GM19025 (cell line): ENCODE data around the gene PES1.
"Not testable (repeated sequence)": the region's sequence is repeated elsewhere in the genome, so short reads cannot be mapped to it uniquely, and the experiment has no call there.

Experiments
- ATAC-seq: cut with Tn5 transposase; IDR thresholded peaks from one replicate; pipeline ENCODE4 v1.9.1; 2021; ENCODE audit warnings: mild to moderate bottlenecking, low read depth, moderate library complexity; ENCODE audit not compliant: unreplicated experiment

Gene PES1

DNA sequence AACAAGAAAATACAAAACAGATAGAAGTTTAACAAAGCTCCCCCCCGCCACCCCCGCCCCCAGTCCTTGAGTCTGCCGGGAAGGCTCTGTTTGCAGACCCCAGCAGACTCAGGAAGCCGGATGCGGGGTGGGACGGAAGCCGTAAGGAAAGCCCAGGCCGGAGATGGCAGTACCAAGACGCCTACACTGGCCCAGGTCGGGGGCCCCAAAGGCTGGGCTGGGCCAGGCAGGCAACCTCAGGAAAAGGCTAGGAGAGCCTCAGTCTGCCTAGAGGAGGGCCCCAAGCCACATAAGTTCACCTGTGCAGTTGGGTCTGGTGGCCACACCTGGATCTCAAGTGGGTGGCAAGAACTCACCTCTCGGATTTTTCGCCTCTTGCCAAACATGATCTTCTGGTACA, 13.2 kb downstream of the PES1 start:
- no peak for ATAC-seq

DNA sequence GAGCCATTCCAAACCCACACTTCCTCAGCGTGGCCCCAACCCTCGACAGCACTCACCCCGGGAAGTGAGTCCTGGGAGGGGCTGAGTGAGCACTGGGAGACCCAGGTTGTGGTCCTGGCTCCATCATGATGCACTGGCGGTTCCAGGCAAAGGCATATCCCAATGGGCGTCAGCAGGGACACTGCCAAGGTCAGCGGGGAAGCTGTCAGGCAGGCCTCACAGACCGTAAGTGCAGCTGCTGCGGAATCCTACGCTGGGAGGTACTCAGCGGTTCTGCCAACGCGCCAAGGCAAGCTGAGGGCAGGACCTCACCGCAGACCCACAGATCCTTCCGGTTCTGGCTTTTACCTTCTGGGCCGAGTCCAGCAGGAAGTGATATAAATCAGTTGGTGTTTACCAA, 15.9 kb downstream of the PES1 start:
- ATAC-seq = no peak

DNA sequence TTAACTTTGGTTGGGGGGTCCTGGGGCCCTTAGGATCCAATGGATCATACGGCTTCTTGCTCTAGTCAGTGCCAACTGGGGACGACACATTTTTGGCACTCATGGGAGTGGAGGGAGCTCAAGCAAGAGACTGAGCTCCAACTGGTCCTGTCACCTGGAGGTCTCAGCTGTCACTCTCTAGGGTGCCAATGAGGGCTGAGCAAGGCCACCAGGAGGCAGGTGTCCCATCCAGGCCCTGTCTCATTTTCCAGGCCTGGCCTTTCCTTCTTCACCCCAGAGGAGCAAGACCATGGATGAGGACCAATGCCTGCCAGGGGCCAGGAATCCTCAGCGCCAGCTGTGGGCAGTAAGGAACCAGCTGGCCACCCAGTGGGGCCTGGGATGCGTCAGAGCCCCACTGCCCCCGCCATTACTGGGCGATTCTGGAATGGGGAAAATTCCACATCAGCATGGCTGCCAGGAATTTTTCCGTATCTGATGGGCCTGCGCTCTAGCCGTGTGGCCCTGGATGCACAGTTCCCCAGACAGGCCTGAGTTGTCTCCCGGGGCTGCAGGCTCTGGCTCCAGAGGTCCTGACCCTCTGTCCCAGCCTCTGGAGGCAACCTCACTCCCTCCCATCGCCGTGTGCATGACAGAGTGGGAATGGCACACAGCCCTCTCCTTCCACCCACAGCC, 16.6 kb downstream of the PES1 start:
- no peak for ATAC-seq

DNA sequence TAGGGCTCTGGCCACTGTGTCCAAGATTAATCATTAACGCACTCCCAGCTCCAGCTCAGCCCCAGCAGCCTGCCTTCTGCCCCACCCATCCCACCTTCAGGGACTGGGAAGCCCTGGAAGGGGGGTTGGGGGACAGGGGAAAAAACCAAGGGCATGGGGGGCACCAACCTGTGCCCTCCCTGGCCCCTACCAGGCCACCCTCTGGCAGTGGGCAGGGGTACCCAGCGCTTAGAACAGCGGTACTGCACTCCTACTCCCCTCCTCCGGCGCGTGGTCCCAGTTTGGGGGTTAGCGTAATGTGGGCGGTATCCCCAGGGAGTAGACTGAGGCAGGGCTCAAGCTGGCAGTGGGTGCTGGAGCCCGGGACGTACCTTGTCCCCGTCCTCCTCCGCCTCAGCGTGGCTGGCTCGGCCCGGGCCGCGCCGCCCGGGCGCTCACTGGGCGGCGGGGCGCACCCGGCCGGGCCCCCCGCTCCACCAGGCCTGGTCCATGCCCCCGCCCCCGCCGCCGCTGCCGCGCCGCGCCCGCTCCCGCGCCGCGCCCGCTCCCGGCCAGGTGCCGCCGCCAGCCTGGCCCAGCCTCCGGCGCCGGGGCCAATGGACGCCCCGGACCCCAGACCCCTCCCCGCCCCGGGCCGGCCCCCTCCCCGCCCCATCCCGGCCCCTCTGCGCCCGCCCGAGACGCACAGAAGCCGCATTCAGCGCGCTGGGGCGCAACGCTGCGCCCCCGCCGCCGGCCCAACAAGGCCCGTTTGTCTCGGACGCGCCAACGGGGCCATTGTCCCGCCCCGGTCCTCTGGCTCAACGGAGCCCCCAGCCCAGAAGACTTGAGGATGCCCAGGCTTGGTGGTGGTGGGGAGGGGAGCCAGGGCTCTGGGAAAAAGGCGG, 17.4 kb downstream of the PES1 start, which contains the start of gene GAL3ST1:
TSS of gene GAL3ST1 (minus strand) at position 571 of the 887 bp plus-strand sequence. CDS start 17,273 bp downstream, outside the sequence.
- no peak for ATAC-seq

DNA sequence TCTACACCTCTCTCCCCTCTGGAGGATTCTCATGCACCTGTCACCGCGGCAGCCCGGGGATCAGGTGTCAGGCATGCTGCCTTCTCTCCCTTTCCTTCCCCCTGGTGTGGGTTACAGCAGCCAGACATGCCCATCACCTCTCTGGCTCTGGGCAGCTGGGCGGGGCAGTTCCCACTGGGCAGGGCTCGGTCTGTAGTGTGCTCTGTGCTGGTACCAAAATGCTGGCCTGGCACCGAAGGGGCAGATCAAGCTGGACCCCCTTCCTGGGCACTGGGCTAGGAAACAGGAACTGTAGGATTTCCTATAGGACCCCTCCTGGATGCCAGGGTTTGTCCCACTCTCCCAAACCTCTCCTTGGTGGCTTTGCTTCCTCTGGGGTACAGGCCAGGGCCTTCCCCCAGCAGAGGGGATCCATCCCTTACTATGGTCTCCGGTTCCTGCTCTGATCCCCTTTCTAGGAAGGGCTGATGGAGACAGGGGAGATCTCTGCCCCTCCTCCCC, 18.1 kb downstream of the PES1 start:
- no peak for ATAC-seq

DNA sequence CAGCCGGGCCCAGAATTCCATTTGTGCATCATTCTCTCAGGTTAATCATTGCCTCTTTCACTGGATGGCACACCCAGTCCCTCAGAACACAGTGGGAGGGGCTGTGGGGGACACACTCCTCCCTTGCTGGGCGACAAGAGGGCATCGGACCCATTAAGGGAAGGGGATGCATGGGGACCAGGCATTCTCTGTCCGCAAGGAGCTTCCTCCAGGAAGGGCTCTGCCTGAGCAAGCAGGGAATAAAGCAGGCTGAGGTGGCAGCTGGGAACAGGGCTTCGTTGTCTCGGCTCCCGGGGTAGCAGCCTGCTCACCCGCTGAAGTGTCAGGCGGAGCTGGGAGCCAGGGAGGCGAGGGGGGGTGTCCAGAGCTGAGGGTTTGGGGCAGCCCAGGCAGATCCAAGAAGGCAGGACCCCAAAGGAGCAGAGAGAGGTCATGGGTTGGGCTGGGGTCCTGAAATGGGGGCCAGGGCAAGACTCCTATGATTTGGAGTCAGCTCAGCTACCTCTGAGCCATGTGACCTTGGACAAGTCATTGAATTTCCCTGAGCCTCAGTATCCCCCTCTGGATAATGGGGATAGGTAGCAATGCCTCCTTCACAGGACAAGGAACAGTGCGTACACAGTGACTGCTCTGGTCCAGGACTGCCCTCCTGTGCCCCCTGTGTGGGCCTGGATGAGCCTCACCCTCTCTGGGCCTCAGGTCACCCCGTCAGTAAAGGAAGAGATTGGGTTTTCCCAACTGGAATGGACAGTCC, 18.7 kb downstream of the PES1 start:
- no peak for ATAC-seq

DNA sequence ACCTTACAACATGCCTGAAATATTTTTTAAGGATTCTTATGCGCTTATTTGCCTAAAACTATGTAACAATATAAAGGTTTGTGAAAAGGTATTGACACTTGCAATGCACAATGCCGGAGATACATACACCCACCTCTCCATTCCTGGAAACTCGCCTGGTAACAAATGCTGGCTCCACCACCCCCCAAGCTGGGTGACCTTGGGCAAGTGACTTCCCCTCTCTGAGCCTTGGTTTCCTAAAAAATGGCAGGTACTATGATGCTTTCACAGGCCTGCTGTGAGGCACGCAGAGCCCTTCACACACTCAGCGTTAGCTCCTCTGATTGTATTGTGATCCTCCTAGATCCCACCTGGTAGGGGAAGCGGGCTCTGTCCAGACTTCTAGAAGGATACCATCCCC, 19.5 kb downstream of the PES1 start:
- ATAC-seq = no peak

DNA sequence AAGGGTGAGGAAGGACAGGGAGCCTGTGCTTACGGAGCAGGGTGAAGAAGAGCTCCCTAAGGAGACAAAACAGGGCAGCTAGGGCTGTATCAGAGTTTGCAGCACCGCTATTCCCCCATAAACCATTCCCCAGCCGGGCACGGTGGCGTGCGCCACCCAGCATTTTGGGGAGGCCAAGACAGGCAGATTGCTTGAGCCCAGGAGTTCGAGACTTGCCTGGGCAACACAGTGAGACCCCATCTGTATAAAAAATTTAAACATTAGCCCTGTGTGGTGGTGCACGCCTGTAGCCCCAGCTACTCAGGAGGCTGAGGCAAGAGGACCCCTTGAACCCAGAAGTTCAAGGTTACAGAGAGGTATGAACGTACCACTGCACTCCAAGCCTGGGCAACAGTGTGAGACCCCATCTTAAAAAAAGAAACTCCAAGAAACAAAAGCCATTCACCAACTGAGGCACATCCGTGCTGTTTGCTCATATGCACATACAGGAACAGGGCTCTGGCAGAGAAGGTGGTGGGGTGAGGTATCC, 22.0 kb downstream of the PES1 start:
- no peak for ATAC-seq

DNA sequence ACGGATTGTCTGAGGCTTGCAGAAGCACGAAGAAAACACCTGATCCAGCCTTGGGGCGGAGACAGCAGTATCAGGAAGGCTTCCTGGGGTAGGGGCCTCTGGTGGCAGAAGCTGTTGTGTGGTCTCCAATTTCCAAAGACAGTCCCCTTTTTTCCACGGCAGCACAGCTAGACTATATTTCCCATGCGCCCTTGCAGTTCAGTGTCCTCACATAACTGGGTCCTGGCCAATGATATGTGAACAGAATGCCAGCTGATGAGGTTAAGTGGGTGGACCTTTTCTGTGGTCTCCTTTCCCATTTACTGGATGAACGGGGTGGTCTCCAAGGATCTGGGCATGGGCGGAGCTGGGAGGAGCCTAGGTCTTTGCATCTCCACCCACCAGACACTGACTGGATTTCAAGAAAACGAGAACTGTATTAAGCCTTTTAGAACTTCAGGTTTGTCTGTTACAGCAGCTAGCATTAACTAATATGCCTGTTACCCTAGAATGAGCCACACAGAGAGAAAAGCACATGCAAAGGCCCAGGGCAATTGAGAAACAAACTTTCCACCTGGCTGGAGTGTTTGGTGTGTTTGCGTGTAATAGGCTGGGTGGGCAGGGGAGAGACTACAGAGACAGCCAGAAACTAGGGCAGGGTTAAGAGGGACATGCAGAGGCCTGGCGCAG, 23.4 kb downstream of the PES1 start:
- no peak for ATAC-seq

DNA sequence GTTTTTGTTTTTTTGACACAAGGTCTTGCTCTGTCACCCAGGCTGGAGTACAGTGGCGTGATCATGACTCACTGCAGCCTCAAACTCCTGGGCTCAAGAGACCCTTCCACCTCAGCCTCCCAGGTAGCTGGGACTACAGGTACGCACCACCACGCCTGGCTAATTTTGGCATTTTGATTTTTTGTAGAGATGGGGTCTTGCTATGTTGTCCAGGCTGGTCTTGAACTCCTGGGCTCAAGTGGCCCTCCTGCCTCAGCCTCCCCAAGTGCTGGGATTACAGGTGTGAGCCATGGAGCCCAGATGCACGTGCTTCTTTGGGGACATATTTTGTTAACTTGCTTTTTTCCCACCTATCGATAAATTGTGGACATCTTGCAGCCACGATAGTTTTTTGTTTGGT, 24.4 kb downstream of the PES1 start:
- ATAC-seq = not testable (repeated sequence)

DNA sequence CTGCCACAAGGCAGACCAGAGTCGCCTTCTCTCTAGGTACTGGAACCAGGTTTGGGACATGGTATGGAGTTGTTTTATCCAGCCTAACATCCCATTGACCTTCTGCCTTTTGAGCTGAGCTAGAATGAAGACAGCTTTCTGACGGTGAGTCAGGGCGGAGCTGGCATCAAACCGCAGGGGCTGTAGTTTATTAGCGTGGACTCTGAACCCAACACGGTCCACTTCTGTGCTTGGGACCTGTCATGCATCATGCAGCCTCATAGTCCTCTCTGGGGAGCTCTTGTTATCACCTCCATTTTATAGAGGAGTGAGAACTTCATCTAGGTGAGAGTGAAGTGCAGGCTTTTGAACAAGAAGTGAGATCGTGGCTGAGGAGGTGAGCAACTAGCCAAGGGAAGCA, 25.6 kb downstream of the PES1 start:
- no peak for ATAC-seq

DNA sequence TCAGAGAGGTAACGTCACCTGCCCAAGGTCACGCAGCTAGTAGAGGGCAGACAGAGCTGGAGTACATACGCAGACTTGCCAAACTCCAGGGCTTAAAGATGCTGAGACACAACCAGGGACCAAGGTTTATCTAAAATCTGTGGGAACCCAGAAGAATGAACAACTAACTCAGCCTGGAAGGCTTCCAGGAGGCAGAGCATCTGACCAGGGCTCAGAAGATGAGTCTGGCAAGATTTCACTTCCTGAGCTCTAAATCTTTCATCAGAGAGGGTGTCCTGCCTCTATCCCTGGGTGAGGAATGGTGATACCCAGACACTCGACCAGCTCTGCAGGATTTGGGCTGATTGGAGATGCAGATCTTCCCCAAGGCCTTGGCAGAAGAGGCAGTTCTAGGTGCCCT, 26.4 kb downstream of the PES1 start:
- ATAC-seq = no peak

DNA sequence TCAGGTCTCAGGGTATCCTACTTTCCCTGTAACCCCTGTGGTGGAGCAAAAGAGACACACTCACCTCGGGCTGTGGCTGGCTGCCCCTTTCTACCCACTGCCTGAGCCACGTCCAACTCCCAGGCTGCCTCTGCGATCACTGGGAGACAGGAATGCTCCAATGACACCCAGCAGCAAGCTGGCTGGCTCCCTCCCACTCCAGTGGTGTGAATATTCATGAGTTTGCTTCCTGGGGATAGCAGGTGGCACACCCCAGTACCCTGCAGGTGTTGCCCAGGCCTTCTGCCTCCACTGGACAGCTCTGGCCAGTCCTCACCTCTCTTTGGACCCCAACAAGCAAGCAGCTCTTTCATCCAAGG, 27.0 kb downstream of the PES1 start:
- ATAC-seq = no peak

DNA sequence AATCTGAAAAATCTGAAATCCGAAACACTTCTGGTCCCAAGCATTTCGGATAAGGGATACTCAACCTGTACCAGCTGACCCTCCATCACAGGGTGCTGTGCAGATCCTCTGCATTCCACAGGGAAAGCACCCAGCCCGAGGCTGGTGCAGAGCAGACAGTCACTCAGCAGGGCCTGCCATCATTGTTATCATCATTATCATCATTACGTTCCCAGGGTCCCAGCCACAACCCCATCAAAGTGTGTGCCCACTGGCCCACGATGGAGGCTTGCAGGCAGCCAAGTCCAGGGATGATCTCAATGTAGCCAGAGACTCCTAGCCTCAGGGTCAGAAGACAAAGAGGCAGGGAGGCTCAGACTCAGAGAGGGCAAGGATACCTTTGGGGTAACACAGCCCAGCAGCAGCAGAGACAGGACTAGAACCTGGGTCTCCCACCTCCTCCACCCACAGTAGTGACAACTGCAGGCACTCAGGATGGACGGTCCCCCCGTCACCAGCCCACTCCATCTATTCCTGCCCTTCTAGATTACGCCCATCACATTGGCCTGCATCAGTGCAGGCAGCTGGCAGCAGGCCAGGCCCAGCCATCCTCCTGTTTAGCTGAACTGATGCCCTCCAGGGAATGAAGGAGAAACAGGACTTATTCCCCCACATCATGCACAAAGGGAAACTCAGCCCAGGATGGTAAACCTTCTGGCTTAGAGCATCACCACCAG, 27.5 kb downstream of the PES1 start:
- ATAC-seq = no peak

DNA sequence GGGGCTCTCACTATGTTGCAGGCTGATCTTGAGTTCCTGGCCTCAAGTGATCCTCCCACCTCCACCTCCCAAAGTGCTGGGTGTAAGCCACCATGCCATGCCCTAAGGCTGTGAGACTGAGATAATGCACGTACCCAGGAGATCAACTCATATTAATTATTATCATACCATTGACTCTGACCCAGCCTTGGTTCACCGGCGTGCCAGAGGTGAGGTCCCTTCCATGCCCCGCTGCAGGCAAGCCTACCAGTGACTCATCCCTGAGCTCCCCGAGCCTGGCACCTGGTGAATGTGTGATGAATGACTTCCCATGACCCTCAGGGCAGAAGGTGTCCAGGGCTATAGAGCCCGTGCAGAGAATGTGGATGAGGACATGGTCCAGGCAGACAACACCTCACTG, 29.3 kb downstream of the PES1 start:
- no peak for ATAC-seq

DNA sequence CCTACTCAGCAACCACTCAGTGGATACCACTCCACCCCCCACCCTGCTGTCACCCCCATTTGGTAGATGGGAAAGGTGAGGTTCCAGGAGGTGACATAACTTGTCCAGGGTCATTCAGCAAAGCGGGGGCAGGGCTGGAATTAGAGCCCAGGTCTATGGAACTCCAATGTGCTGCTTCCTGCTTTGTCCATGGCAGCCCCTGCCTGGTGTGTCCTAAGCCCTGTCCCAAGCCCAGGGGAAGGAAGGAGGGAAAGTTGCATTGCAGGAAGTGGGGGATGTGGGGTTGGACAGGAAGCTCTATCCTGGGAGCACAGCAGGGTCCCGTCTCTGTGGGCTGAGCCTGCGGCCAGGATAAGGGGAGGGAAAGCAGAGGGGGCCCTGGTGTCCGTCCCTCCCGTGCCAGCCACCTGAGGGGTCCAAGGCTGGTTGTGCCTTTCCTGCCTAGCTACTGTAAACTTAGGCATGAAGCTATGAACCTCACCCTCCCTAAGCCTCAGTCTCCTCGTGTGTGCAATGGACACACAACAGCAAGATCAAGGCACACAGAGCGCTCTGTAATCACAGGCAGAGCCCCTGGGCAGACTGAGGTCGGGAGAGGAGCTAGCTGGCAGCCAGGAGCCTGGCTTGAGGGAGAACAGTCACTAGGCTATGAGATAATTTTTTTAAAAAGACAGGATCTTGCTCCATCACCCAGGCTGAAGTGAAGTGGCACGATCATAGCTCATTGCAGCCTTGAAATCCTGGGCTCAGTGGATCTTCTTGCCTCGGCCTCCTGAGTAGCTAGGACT, 30.1 kb downstream of the PES1 start:
- no peak for ATAC-seq

DNA sequence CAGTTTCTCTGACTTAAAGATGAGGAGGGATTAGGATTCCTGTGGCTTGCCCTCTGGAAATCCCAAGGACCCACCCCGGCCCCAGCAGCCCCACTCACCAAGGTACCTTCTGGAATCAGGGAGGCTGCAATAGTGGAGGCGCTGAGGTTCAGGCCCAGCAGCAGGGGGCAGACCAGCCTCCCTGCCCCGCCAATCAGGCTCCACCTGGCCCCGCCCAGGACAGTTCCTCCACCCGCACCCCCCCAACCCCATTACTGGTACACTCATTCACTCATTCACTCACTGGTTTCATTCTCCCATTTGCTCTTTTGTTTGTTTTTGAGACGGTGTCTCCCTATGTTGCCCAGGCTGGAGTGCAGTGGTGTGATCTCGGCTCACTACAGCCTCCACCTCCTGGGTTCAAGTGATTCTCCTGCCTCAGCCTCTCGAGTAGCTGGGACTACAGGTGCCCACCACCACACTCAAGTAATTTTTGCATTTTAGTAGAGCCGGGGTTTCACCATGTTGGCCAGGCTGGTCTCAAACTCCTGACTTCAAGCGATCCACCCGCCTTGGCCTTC, 31.0 kb downstream of the PES1 start:
- ATAC-seq = not testable (repeated sequence)

DNA sequence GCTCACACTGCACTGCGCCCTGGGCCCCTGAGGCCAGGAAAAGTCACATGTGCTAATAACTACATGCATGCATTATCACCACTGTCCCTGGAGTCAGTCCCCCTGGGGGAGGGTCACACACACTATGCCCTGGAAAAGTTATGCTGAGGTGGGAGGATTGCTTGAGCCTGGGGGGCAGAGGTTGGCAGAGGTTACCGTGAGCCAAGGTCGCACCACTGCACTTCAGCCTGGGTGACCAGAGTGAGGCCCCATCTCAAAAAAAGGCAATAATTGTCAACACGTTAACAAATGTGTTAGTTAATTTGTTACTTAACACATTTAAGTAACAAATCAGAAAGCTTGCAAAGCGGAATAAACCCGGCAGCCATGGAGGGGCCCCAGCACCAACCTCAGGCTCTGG, 31.8 kb downstream of the PES1 start:
- ATAC-seq = no peak

DNA sequence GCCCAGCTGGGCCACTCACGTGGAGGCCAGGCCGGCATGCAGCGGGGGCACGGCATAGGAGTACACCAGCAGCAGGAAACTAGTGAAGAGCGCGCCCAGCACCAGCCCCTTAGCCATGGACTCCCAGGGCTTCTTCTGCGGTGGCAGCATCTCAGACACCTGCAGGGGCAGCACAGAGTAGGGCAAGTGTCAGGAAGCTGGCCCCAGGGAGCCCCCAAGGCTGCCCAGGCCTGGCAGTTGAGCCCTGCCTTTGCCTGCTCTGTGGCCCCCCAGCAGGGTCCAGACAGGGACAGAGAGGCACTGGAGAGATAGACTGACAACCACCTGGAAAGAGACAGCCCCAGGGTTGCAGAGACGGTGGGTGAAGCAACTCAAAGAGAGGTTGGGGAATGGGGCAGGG, 34.5 kb downstream of the PES1 start:
- no peak for ATAC-seq
